HG03469 (cell line): ENCODE results near the gene AKAP6.

ENCODE experiments used
- ATAC-seq: cut with Tn5 transposase; IDR thresholded peaks from one replicate; pipeline ENCODE4 v1.9.1; 2021; ENCODE audit warnings: mild to moderate bottlenecking, moderate library complexity, moderate number of reproducible peaks; ENCODE audit not compliant: unreplicated experiment

The AKAP6 gene

GRCh38 chr14:32650030-32650429 lies 320.9 kb downstream of the AKAP6 start:
- ATAC-seq: no peak

- ATAC-seq: no peak
Observed at GRCh38 chr14:32650665-32651064, 321.6 kb downstream of the AKAP6 start.

GRCh38 chr14:32654106-32654505 lies 325.0 kb downstream of the AKAP6 start:
- no peak for ATAC-seq

- no peak for ATAC-seq
Observed at GRCh38 chr14:32656601-32657000, 327.5 kb downstream of the AKAP6 start.

- ATAC-seq: peak; percentile 55
Observed at GRCh38 chr14:32657081-32657480, 328.0 kb downstream of the AKAP6 start.

GRCh38 chr14:32661216-32661615 lies 332.1 kb downstream of the AKAP6 start:
- no peak for ATAC-seq

GRCh38 chr14:32662211-32662610 lies 333.1 kb downstream of the AKAP6 start:
- ATAC-seq: no peak

GRCh38 chr14:32666308-32666707 lies 337.2 kb downstream of the AKAP6 start:
- ATAC-seq: no peak

- no peak for ATAC-seq
Observed at GRCh38 chr14:32667287-32667686, 338.2 kb downstream of the AKAP6 start.

- ATAC-seq: no peak
Observed at GRCh38 chr14:32667791-32668190, 338.7 kb downstream of the AKAP6 start.

- no peak for ATAC-seq
Observed at GRCh38 chr14:32669391-32669790, 340.3 kb downstream of the AKAP6 start.

- ATAC-seq: no peak
Observed at GRCh38 chr14:32675433-32675832, 346.3 kb downstream of the AKAP6 start.

GRCh38 chr14:32677129-32677780 lies 348.2 kb downstream of the AKAP6 start:
- ATAC-seq: no peak

GRCh38 chr14:32678088-32678487 lies 349.0 kb downstream of the AKAP6 start:
- no peak for ATAC-seq

- ATAC-seq: no peak
Observed at GRCh38 chr14:32679927-32680612, 351.0 kb downstream of the AKAP6 start.

- ATAC-seq: no peak
Observed at GRCh38 chr14:32681598-32681997, 352.5 kb downstream of the AKAP6 start.

- ATAC-seq: no peak
Observed at GRCh38 chr14:32682214-32682613, 353.1 kb downstream of the AKAP6 start.

- peak; percentile 84 for ATAC-seq
Observed at GRCh38 chr14:32683679-32684078, 354.6 kb downstream of the AKAP6 start.

GRCh38 chr14:32688941-32689340 lies 359.8 kb downstream of the AKAP6 start:
- ATAC-seq: no peak

- no peak for ATAC-seq
Observed at GRCh38 chr14:32692441-32692840, 363.3 kb downstream of the AKAP6 start.

GRCh38 chr14:32693114-32693513 lies 364.0 kb downstream of the AKAP6 start:
- ATAC-seq: no peak

GRCh38 chr14:32694795-32695449 lies 365.8 kb downstream of the AKAP6 start:
- no peak for ATAC-seq
